Activated CD8-positive, alpha-beta memory T cell treated with anti-CD3 and anti-CD28 coated beads for 1 hour (primary cell): ENCODE results near the gene ATP1A1.

Experiments used
- DNase-seq, 2 donors: peaks; one replicate each; pipeline ENCODE4 v3.0.0-alpha.2; 2020; ENCODE audit warnings: low read depth in 1 of 2; ENCODE audit errors: extremely low read depth in 1 of 2

Gene ATP1A1

DNA sequence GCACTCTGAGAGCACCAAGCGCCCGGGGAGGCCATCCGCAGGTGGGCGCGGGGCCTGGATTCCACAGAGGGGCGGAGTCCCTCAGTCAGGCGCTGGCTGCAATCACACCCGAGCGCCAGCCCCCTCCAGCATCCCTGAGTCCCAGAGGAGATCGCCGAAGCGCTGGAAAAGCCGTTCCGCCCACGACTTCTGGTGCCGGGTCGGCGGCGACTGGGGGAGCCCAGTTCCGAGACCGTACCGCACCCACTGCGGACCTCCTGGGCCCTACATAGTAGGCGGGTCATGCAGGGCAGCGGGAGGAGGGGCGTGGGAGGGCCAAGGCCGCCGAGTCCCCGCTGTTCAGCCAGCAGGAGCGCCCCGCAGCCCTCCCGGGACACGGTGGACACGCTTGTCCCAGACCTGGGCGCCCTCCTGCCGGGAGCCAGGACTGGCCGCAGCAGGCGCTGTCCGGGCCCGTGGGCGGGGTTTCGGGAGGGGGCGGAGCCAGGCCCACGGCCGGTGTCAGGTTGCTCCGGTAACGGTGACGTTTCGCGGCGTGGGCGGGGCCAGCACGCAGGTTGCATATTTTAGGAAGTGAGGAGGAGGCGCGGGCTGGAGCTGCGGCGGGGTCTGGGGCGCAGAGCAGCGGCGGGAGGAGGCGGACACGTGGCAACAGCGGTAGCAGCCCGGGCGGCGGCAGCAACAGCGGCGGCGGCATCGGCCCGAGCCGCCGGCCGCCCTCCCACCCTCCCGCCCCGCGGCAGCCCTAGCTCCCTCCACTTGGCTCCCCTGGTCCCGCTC, at the start of gene ATP1A1:
TSS of gene ATP1A1 (plus strand) at position 594 of the 780 bp plus-strand sequence. CDS start 268 bp downstream, outside the sequence.
- peak; percentile 94 to 98 for DNase-seq

DNA sequence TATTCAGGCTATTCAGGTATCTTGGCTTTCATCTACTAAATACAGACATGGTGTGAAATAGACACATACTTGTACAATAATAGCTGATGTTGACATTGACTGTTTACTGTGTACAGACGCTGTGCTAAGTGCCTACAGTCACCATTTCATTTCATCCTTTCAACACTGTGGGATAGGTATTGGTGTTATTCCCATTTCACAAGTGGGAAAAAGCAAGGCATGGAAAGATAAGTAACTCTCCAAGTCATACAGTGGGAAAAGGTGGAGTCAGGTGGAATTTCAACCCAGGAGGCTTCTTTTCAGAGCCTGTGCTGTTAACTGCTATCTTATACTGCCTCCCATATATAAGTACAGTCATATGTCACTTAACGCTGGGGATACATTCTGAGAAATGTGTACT, 49.6 kb upstream of the ATP1A1 start:
- DNase-seq = no peak

DNA sequence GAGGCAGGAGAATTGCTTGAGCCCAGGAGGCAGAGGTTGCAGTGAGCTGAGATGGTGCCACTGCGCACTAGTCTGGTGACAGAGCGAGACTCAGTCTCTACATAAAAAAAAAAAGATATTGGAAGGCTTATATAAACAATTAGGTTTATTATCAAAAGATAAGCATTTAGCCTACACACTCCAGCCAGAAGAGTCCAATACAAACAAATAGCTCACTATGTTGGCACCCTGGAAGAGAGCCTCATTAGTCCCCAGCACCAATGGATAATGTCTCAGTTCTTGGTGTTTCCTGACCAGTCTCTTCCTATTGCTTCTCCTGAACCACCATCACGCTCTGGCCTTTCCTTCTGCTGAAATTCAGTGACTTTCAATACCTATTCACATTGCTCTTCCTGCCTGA, 48.6 kb upstream of the ATP1A1 start:
- no peak for DNase-seq

DNA sequence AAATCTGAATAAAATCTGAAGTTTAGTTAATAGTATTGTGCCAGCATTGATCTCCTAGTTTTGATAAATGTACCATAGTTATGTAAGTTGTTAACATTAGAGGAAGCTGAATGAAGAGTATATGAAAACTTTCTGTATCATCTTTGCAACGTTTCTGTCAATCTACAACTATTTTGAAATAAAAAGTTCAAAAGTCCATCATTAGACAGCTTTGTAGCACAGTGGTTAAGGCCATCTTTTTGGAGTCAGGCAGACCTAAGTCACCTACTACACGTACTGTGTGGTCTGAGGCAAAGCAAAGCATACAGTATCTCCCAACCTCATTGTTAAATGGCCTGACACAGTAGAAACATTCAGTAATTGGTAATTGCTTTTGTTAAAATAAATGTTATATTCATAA, 47.9 kb upstream of the ATP1A1 start:
- DNase-seq = no peak

DNA sequence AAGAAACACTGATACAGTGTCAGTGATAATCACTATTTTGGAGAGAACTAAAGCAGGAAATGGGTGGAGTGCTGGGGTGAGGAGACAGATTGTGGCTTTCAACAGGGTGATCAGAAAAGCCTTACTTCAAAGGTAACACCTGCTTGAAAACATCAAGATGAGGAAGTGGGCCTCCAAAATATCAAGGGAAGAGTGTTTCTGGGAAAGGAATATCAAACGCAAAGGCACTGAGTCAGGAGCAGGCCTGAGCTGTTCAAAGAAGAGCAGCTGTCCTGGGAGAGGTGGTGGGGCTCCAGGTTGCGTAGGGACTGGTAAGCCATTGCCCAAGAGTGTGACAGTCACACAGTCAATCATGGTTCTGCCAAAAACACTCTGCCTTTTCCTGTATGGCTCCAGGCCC, 47.1 kb upstream of the ATP1A1 start:
- DNase-seq = peak; percentile 9 to 34

DNA sequence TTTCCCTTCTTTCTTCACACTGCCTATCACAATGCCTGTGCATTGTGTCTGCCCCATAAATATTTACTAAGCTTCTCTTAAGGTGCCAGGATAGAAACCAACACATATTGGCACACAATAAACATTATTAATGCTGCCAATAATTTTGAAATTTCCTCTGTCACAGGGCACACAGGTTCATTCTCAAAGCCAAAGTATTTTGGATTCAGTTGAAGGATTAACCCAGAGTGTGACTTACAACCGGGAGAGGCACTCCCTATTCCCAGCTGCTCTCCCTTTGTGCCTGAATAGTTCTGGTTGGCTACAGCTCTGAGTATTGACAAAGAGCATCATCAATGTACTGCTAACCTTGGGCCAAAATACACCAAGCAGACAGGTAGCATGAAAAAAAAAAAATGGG, 46.6 kb upstream of the ATP1A1 start:
- no peak for DNase-seq

DNA sequence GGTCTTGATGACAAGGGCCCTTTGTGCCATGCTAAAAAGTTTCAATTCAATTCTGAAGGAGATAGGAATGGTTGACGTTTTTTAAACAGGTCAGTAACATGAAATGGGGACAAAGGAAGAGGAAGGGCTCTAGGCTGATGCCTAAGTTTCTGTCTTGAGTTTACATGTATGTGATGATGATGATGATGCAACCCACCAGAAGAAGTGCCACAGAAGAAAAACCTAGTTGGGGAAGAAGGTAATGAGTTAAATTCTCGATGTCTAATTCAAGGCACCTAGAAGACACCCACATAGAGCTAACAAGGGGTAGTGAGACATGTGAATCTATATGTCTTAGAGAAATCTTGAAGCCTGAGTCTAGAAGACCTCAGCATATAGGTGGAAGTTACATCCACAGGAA, 44.4 kb upstream of the ATP1A1 start:
- DNase-seq = no peak

DNA sequence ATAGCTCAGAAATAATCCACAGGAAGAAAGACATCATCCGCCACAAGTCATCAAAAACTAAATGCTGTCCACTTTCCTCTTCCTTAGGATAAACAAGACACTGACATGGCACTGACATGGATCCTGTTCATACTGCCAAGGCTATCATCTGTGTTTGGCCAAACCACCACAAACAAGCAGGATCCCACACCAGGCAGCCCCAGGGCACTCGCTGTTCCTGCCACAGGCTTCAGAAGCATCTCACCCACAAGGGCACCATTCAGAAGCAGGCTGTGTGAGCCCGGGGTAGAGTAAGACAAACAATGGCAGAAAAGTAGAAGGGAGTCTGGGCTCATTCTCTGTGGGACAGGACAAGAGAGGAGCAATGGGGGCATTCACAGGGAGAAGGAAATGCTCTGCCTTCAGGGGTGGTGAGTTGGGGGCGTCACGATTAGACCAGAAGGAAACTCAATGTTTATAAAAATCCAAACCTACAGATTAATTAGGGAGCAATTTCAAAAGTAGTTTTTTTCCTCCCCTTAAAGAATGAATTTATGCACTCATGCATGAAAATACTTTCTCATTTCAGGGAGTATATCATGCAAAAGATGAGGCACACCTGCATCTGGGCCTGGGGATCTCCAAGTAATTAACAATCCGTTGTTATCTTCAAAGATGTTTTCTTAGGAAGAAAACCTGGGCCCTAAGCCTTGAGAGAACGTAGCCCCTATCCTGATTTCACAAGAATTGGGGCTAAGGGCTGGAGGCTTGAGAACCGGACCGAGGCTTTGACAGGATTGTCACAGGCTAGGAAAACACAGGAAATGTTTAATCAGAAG, 43.3 kb upstream of the ATP1A1 start:
- DNase-seq = no peak

DNA sequence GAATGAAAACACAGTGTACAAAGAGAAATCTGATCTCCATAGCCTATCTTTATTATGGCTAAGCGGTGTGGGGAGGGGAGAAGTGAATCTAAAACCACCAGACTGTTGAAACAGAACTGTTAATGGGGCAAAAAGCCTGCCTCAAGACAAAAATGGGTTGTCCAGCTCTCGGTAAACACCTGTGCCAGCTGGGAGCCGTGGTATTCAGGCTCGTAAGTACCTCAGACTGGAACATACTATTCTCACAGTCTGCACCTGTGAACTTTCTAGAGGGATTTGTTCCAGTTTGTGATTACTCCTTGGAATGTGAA, 42.7 kb upstream of the ATP1A1 start:
- DNase-seq = no peak

DNA sequence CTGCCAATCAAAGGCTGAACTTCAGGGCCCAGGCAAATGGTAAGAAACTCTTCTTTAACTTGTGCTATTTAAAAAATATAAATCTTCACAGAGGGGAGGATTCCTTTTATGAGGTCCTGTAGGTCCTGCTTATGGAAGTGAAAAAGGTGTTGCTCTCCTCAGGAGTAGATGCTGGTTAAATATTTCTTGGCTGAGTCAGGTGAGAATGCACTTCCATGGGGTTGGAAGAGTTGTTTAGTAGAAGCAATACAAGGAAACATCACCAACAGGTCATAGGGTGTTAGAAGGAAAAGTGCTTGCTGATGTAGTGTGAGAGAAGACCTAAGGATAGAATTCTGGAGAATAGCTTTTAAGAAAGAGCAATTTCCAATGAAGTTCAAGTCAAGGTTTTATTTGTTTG, 42.2 kb upstream of the ATP1A1 start:
- DNase-seq = no peak

DNA sequence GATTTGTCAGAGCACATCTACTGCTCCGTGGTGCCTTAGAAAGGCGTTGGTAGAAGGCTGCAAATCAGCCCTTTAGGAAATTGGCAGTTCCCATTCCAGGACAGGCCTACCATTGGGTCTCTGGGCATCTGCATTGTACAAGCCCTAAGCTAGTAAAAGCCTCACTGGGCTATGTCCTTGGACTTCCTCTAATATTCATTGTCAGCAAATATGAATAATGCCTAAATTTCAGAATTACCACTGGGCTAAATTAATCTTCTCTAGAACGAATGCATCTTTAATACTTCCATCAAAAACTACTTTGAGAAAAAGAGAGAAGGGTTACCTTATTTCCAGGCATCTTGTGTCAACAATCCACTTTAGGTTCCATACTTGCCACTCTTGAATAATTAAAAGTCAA, 41.5 kb upstream of the ATP1A1 start:
- no peak for DNase-seq

DNA sequence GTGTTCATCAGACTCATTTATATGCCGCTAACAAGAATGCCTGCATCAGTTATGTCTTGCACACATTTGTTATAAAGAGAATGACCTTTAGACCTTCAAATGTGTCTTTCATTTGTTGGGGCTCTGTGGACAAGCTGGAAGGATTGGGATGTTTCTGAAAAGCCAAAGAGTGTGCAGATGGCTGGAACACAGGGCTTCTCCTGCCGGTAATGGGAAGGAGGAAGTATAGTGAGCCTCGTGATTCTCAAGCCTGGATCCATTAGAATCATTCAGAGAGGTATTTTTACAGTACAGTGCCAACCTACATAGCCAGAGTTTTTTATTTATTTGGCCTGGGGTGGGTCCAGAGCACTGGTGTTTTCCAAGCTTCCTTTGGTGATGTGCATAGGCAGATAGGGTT, 40.6 kb upstream of the ATP1A1 start:
- no peak for DNase-seq

DNA sequence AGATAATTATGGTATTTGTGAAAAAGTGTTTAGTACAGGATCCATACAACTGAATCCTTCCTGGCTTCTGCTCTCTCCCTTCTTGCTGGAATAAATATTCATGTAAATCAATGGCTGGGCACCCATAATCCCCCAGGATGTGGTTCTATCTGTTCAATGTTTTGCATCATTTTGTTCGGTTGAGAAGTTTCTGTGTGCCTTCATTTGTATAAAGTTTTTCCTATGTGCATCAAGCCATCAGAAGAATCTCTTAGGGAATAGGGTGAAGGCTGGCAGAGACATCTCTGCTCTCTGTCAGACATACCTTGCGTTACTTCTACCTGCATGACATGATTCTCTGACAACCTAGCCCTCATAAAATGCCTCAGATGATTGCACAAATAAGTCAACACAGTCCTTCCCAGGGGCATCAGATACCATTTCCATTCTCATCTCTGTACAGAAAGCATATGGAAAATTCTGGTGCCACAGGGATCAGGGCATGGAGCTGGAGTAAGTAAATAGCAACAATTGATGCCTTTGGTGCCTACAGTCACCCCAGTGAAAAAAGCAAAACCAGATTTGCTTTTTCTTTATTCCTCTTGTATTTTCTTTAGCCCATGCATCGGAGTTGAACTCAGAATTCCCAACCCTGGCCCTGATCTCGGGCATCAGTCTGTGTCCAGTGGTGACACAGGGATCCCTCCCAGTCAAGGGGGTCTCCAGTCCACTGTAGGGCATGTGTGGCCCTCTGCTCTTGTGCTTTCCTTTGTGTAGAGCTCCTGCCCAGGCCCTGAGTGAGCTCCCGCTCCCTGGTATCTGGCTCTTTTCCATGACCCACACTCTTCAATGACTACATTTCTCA, 39.7 kb upstream of the ATP1A1 start:
- DNase-seq = no peak

DNA sequence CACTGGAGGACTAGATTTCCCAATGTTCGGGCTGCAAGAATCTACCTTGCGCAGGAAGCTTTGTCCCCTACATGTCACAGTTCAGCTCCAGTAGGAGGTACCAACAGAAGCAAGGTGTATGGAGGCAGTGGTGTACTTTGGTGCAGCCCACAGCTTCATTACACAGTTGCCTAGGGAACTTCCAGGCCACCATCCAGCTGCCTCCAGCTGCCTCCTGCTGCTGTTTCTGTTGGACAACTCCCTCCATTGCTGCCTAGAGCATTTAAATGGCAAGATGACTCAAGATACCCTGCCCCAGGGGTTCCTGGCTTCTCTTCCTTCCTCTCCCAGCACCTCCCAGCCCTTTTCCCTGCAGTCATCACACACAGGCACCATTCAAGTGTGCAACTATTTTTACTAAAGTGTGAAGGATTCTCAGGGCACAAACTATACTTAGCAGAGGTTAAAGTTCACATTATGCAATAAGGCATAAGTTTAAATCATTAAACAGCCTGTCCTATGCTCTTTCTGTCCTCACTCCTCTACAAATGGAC, 39.0 kb upstream of the ATP1A1 start:
- no peak for DNase-seq

DNA sequence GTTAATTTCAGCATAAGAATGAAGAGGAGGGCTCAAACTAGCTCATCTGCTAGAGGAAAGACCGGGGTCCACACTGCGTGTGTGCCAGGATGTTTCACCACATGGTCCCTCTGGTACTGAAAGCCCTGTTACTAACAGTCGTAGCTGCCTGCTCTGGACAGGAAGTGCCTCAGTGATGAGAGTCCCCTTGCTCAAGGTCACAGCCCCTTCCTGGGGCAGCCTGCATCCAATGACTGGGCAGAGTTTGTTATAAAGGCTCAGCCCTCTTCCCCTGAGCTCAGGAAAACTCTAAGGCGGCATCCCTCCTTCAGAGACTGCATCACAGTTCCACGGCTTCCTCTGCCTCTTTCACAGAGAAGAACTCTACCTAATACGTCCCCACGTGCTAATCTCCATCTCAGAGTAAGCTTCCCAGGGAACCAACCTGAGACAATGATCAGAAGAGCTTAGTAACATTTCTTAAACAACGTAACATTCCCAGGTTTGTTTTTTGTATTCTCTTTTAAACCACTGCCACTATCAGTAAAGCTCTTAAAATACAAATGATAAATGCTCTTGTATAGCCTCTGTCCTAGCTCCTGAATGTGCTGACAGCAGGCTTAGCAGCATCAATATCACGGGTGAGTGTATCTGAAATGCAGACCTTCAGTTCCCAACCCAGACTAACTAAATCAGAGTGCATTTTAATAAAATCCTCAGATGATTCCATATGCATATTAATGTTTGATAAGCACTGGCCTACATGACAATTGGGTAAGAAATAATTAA, 38.0 kb upstream of the ATP1A1 start:
- no peak for DNase-seq

DNA sequence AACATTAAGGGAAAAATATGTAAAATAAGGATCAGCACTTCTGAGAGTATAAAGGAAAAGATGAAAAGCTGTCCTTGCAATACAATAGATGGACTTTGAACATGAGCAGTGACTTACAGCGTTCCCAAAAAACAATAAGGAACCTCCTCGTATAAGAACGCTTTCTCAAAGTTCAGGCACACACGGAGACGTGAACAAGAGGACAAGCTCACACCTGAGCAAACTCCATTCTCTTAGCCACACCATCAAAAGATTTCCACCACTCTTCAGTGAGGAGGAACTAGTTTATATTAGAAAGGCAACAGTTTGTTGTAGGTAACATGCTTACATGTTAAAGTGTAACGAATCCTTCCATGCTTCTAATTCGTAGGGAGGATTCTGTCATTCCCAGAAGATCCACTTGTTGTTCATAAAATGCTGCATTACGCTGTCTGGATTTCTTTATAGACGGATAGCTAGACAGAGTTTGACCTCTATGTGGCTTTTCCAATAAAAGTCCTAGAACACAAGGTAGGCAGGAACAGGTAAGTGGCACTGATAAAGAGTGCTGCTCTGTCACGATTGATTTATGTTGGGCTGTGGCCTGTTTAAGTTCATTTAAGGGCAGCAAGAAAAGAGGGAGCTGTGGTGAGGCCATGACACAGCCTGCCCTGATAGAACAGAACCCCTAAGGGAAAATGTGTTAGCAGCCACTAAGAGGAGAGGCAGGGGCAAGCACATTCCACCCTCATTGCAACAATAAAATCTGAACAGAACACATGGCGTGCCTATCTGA, 37.0 kb upstream of the ATP1A1 start:
- no peak for DNase-seq

DNA sequence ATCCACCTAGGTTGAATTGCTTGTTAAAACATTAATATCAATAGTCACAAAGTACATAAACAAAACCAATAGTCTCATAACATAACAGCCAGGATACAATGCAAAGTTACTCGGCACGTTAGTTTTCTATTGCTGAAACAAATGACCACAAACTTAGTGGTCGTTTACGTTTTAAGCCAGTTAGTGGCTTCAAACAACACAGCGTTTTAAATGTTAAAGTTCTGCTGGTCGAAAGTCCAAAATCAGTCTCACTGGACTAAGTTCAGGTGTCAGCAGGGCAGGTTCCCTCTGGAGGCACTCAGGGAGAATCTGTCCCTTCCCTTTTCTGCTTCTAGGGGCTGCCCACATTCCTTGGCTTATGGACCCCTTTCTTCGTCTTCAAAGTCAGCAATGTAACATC, 35.6 kb upstream of the ATP1A1 start:
- DNase-seq = no peak

DNA sequence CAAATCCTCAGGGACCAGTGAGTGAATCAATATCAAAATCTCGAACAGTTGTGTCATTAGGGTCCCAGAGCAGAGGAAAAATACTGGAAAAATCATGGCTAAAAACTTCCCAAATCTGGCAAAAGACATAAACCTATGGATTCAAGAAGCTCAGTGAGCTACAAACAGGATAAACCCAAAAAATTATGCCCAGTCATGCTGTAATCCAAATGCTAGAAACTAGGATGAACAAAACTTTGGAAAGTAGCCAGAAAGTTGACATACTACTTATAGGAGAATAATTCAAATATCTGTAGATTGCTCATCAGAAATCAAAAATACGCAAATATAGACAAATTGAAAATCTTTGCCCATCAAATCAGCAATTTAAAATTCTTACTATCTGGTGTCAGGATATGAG, 34.6 kb upstream of the ATP1A1 start:
- DNase-seq = no peak

DNA sequence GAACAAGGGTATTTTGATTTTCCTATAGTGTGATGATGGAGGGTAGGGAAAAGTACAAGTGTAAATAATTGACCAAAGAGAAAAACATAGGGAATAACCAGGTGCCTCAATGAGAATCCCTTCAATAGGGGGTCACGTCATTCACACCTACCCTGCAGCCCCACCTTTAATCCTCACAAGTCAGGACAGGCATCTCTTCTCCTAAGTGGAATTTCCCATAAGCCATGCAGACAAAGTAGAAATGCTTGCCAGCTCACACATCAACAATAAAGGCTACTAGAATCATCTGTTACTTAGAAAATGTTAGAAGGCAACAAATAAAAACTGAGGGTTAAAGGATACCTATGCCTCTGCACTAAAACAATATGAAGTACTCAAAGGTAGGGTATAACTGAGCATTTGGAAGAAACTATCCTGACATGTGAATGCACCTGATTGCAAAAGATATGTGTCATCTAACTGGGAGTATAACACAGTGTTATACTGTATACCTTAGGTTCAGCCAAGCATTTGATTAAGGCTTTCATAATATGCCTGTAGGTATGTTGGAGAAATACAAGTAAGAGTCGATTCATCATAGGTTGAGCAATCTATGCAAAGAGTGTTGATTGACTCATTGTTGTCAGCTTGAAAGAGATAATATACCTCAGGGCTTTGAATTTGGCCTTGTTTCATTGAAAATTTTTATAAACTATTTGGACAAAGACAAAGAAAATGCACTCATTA, 32.4 kb upstream of the ATP1A1 start:
- no peak for DNase-seq
